Liver (tissue), 9 donors: ENCODE measurements around the gene SETD1B. TPM values are rescaled to one million over a fixed set of nuclear protein-coding genes. Genes with fewer than 3 reads are reported as not detected.

ENCODE experiments used
- DNase-seq: peaks from one replicate; pipeline ENCODE4 v3.0.0-alpha.2; 2017; ENCODE audit warnings: low spot score
- H3K27ac ChIP-seq, 2 donors: one replicate each; pipeline ENCODE4 v1.7.0; 2013; ENCODE audit warnings: inconsistent platforms in 2 of 2, low read length in 2 of 2, control low read depth in 1 of 2, low read depth in 1 of 2, mild to moderate bottlenecking in 1 of 2
- H3K27me3 ChIP-seq, 4 donors: one replicate each; pipeline versions ENCODE4 v1.6.1 to v1.7.0; 2013; ENCODE audit warnings: low read length in 3 of 4, inconsistent platforms in 1 of 4, mild to moderate bottlenecking in 1 of 4, moderate library complexity in 1 of 4; ENCODE audit not compliant: control insufficient read depth in 4 of 4, insufficient read depth in 4 of 4
- H3K36me3 ChIP-seq, 4 donors: one replicate each; pipeline versions ENCODE4 v1.6.1 to v1.7.0; 2013; ENCODE audit warnings: low read length in 3 of 4, mild to moderate bottlenecking in 3 of 4, low read depth in 1 of 4, moderate library complexity in 1 of 4; ENCODE audit not compliant: control insufficient read depth in 4 of 4, insufficient read depth in 3 of 4
- H3K4me1 ChIP-seq, 4 donors: one replicate each; pipeline versions ENCODE4 v1.6.1 to v1.7.0; 2013; ENCODE audit warnings: low read length in 3 of 4, mild to moderate bottlenecking in 3 of 4, moderate library complexity in 1 of 4; ENCODE audit not compliant: control insufficient read depth in 4 of 4, insufficient read depth in 4 of 4
- H3K4me3 ChIP-seq, 3 donors: one replicate each; pipeline versions ENCODE4 v1.6.1 to v1.7.0; 2013; ENCODE audit warnings: low read length in 3 of 3, control low read depth in 1 of 3, low read depth in 1 of 3, mild to moderate bottlenecking in 1 of 3
- H3K9ac ChIP-seq, 2 donors: one replicate each; pipeline ENCODE4 v1.7.0; 2013; ENCODE audit warnings: low read length in 2 of 2, mild to moderate bottlenecking in 2 of 2, moderate library complexity in 2 of 2, control low read depth in 1 of 2, low read depth in 1 of 2
- H3K9me3 ChIP-seq, 4 donors: one replicate each; pipeline versions ENCODE4 v1.6.1 to v1.7.0; 2013; ENCODE audit warnings: low read length in 3 of 4; ENCODE audit not compliant: control insufficient read depth in 4 of 4
- ATF3 ChIP-seq: IDR thresholded peaks from 2 replicates; pipeline ENCODE4 v1.6.1; 2016; ENCODE audit warnings: antibody characterized with exemption
- CTCF ChIP-seq: fragments of 150-350 bp; IDR thresholded peaks from 2 replicates; pipeline ENCODE4 v1.5.1; 2017; ENCODE audit warnings: improper control_type of control experiment, low read depth, low read length; ENCODE audit not compliant: missing input control
- EGR1 ChIP-seq, 2 donors: IDR thresholded peaks; 2 replicates each; pipeline ENCODE4 v1.6.1; 2016 to 2018; ENCODE audit warnings: antibody characterized with exemption in 2 of 2, low read depth in 2 of 2
- FOXA1 ChIP-seq: IDR thresholded peaks from 2 replicates; pipeline ENCODE4 v1.6.1; 2016; ENCODE audit warnings: antibody characterized with exemption
- FOXA2 ChIP-seq: IDR thresholded peaks from 2 replicates; pipeline ENCODE4 v1.6.1; 2016; ENCODE audit warnings: antibody characterized with exemption
- HNF4A ChIP-seq, 2 donors: conservative IDR thresholded peaks; 2 replicates each; pipeline ENCODE4 v1.6.1; 2016; ENCODE audit warnings: antibody characterized with exemption in 2 of 2, mild to moderate bottlenecking in 2 of 2
- JUND ChIP-seq, 2 donors: IDR thresholded peaks; 2 replicates each; pipeline ENCODE4 v1.6.1; 2016; ENCODE audit warnings: antibody characterized with exemption in 2 of 2
- MAX ChIP-seq: IDR thresholded peaks from 2 replicates; pipeline ENCODE4 v1.6.1; 2016; ENCODE audit warnings: antibody characterized with exemption
- REST ChIP-seq: IDR thresholded peaks from 2 replicates; pipeline ENCODE4 v1.6.1; 2016; ENCODE audit warnings: antibody characterized with exemption, mild to moderate bottlenecking
- RXRA ChIP-seq, 2 donors: IDR thresholded peaks; 2 replicates each; pipeline ENCODE4 v1.6.1; 2017 to 2018; ENCODE audit warnings: antibody characterized with exemption in 2 of 2, mild to moderate bottlenecking in 1 of 2
- SP1 ChIP-seq: IDR thresholded peaks from 2 replicates; pipeline ENCODE4 v1.6.1; 2018; ENCODE audit warnings: antibody characterized with exemption, mild to moderate bottlenecking
- TAF1 ChIP-seq: conservative IDR thresholded peaks from 2 replicates; pipeline ENCODE4 v1.6.1; 2016; ENCODE audit warnings: antibody characterized with exemption, mild to moderate bottlenecking
- YY1 ChIP-seq: IDR thresholded peaks from 2 replicates; pipeline ENCODE4 v1.6.1; 2016; ENCODE audit warnings: antibody characterized with exemption, mild to moderate bottlenecking
- WGBS: extraction: QIAGEN DNeasy Blood & Tissue Kit; methylation state at CpG from one replicate; pipeline ENCODE4 v1.1.7; 2013; 5-methylcytosine and 5-hydroxymethylcytosine counted together
- polyA plus RNA-seq, 2 donors: library from polyadenylated mRNA; stranded (reverse) in 1 of 2; unstranded in 1 of 2; fragments of 200-250 nt in 1 of 2; fragments of >200 nt in 1 of 2; fragmentation: Nextera tagmentation in 1 of 2; extraction: Ambion mirVana in 1 of 2; gene quantifications; one replicate each; pipeline versions ENCODE4 v1.2.1 to v1.2.3, GENCODE V29; 2013 to 2015
- total RNA-seq, 2 donors: library from RNA; depleted of rRNA; stranded (reverse); fragments of >200 nt; gene quantifications; one replicate each; pipeline ENCODE4 v1.2.3, GENCODE V29; 2014
- donor health status: healthy.
- donor health status: healthy.
- donor health status: healthy.
- donor health status: healthy.
- donor health status: healthy.

The SETD1B gene
- total and polyA plus RNA-seq, 4 donors, result 1.8 to 7.9 (median 5.0) TPM

GRCh38 chr12:121799842-121800693 lies 3.7 kb upstream of the SETD1B start:
- Histone ChIP-seq H3K4me3 (peak overlapping the region; percentile 66 to 93 (median 89)), H3K9ac (peak overlapping the region; percentile 37 to 83), H3K27ac (peak overlapping the region; percentile 98 to 100), H3K4me1 (peaks cover 6 to 47% (median 40%) of the 10 kb centered on the region in 4 donors), H3K36me3 (peaks cover 0 to 2% (median 0%) of the 10 kb centered on the region in 4 donors), H3K9me3 (no peaks in the 10 kb centered on the region), H3K27me3 (no peaks in the 10 kb centered on the region)
- WGBS, result under 1% methylated on average over 84 of the region's 84 CpGs
- peak; percentile 85 for DNase-seq
- peak; percentile 39 to 83 for TF ChIP-seq EGR1 (IDR thresholded peaks at IDR 0.05; ENCODE audit: low read depth in 2 of 2)
- no peak for TF ChIP-seq FOXA2
- TF ChIP-seq HNF4A (conservative IDR thresholded peaks at IDR 0.05), result peak; percentile 12 to 23
- TF ChIP-seq YY1, result peak; percentile 56
- TF ChIP-seq REST, result peak; percentile 29
- TF ChIP-seq FOXA1, result no peak
- TF ChIP-seq JUND (IDR thresholded peaks at IDR 0.05), result peak; percentile 30 to 36
- no peak for TF ChIP-seq MAX
- peak; percentile 37 for TF ChIP-seq SP1
- TF ChIP-seq CTCF, result no peak
- TF ChIP-seq ATF3, result peak; percentile 41
- TF ChIP-seq RXRA (IDR thresholded peaks at IDR 0.05), result peak in 1 of 2 donors; percentile 34

- Histone ChIP-seq H3K9me3 (no peaks in the 10 kb centered on the region), H3K4me3 (peak overlapping the region; percentile 76 to 93 (median 89)), H3K27me3 (no peaks in the 10 kb centered on the region), H3K9ac (peak overlapping the region; percentile 83 to 99), H3K36me3 (peaks cover 0 to 2% (median 0%) of the 10 kb centered on the region in 4 donors), H3K27ac (peak overlapping the region; percentile 99 to 100), H3K4me1 (peaks cover 5 to 42% (median 34%) of the 10 kb centered on the region in 4 donors)
- under 1% methylated on average over 86 of the region's 86 CpGs for WGBS
- TF ChIP-seq TAF1, result peak; percentile 30
- peak; percentile 44 for TF ChIP-seq REST
- TF ChIP-seq YY1, result peak; percentile 98
- peak; percentile 13 for TF ChIP-seq SP1
- no peak for TF ChIP-seq JUND (IDR thresholded peaks at IDR 0.05)
- DNase-seq, result peak; percentile 84
Observed at GRCh38 chr12:121800694-121801594, 2.9 kb upstream of the SETD1B start.
